Keratinocyte (primary cell): Measurements from ENCODE around the gene VEZF1. TPM values are rescaled to one million over a fixed set of nuclear protein-coding genes. Genes with fewer than 3 reads are reported as not detected.
A peak's percentile ranks its signal among the peaks of the same experiment; 100 is the strongest.

Source experiments
- DNase-seq: peaks from one replicate; pipeline ENCODE4 v3.0.0-alpha.2; 2011; ENCODE audit warnings: low read depth, missing footprints, low spot score
- FAIRE-seq: peaks from 2 replicates; lab custom pipeline; 2011; peaks lifted over from hg19 to GRCh38; lab: Jason Lieb, UNC
- H2AFZ ChIP-seq: 2 replicates; pipeline ENCODE4 v1.6.0; 2012; ENCODE audit warnings: low read length, control low read depth, inconsistent platforms; ENCODE audit not compliant: control insufficient read depth
- H3K27ac ChIP-seq: 2 replicates; pipeline ENCODE4 v1.5.1; 2011; ENCODE audit warnings: low read length; ENCODE audit not compliant: control insufficient read depth, insufficient read depth
- H3K27me3 ChIP-seq: 3 replicates; pipeline ENCODE4 v1.6.0; 2011; ENCODE audit warnings: low read length; ENCODE audit not compliant: control insufficient read depth, insufficient read depth; ENCODE audit errors: extremely low read depth
- H3K36me3 ChIP-seq, 2 experiments: 2 replicates in 1 of 2; 3 replicates in 1 of 2; pipeline ENCODE4 v1.5.1; 2011; ENCODE audit warnings: low read length in 2 of 2, mild to moderate bottlenecking in 1 of 2; ENCODE audit not compliant: control insufficient read depth in 2 of 2, insufficient read depth in 2 of 2; ENCODE audit errors: extremely low read depth in 1 of 2
- H3K4me1 ChIP-seq: 3 replicates; pipeline ENCODE4 v1.5.1; 2011; ENCODE audit warnings: low read length; ENCODE audit not compliant: control insufficient read depth, insufficient read depth; ENCODE audit errors: extremely low read depth
- H3K4me2 ChIP-seq: 3 replicates; pipeline ENCODE4 v1.6.0; 2011; ENCODE audit warnings: low read depth, low read length; ENCODE audit not compliant: control insufficient read depth, insufficient read depth; ENCODE audit errors: extremely low read depth
- H3K4me3 ChIP-seq, 3 experiments: fragments of 200-600 bp in 1 of 3; sonication (generic) in 1 of 3; 2 replicates in 2 of 3; 3 replicates in 1 of 3; pipeline ENCODE4 v1.5.1; 2011 to 2016; ENCODE audit warnings: low read length in 3 of 3, mild to moderate bottlenecking in 3 of 3, control low read depth in 2 of 3, inconsistent platforms in 1 of 3, low read depth in 1 of 3, mixed read lengths in 1 of 3, mixed run types in 1 of 3, moderate library complexity in 1 of 3; ENCODE audit not compliant: control insufficient read depth in 2 of 3, insufficient read depth in 2 of 3; ENCODE audit errors: extremely low read depth in 1 of 3
- H3K79me2 ChIP-seq: 2 replicates; pipeline ENCODE4 v1.6.0; 2012; ENCODE audit warnings: low read length; ENCODE audit not compliant: control insufficient read depth, insufficient read depth
- H3K9ac ChIP-seq: 3 replicates; pipeline ENCODE4 v1.6.0; 2011; ENCODE audit warnings: low read length; ENCODE audit not compliant: control insufficient read depth, insufficient read depth; ENCODE audit errors: extremely low read depth
- H3K9me1 ChIP-seq: 3 replicates; pipeline ENCODE4 v1.6.0; 2011; ENCODE audit warnings: low read length; ENCODE audit not compliant: control insufficient read depth, insufficient read depth; ENCODE audit errors: extremely low read depth
- H3K9me3 ChIP-seq: 2 replicates; pipeline ENCODE4 v1.5.1; 2012; ENCODE audit warnings: low read depth, low read length; ENCODE audit not compliant: control insufficient read depth
- H4K20me1 ChIP-seq: 3 replicates; pipeline ENCODE4 v1.6.0; 2011; ENCODE audit warnings: low read length; ENCODE audit not compliant: control insufficient read depth, insufficient read depth; ENCODE audit errors: extremely low read depth
- EZH2 ChIP-seq: IDR thresholded peaks from one replicate; pipeline ENCODE4 v1.6.1; 2012; ENCODE audit warnings: inconsistent platforms, mild to moderate bottlenecking, low read length, moderate library complexity
- dilution Hi-C: fragments of 300-500 bp; cut with MboI; formaldehyde crosslinking; loops from one replicate; pipeline ENCODE4 v1.7.0; 2020; ENCODE audit warnings: low sequenced_read_pairs; ENCODE audit not compliant: extremely low pct_ligation_motif_present
- polyA plus RNA-seq, 5 experiments: library from polyadenylated mRNA; depleted of rRNA in 3 of 5; stranded (reverse) in 3 of 5; stranded (forward) in 1 of 5; unstranded in 1 of 5; fragments of >200 nt; gene quantifications; 1 replicate in 1 of 5; 2 replicates in 3 of 5; 3 replicates in 1 of 5; pipeline versions ENCODE4 v1.2.1 to v1.2.3, GENCODE V29; 2011 to 2012; ENCODE audit warnings: missing spikeins in 2 of 5, low read depth in 1 of 5, low replicate concordance in 1 of 5
- TF ChIP-seq, protein P1 (sequence below), 3 experiments: IDR thresholded peaks in 1 of 3; conservative IDR thresholded peaks in 1 of 3; optimal IDR thresholded peaks in 1 of 3; 2 replicates in 2 of 3; 3 replicates in 1 of 3; pipeline versions ENCODE3 to v1.5.1; 2011; ENCODE audit warnings: low read length in 3 of 3, mild to moderate bottlenecking in 3 of 3, moderate library complexity in 2 of 3, control low read depth in 1 of 3, inconsistent platforms in 1 of 3; ENCODE audit not compliant: insufficient read depth in 2 of 3; ENCODE audit errors: extremely low read depth in 1 of 3

Gene VEZF1
- polyA plus RNA-seq, 1 donor (not counting 4 experiments of a cell fraction or from before 2014, with no cell fraction given), result 22.8 TPM

DNA sequence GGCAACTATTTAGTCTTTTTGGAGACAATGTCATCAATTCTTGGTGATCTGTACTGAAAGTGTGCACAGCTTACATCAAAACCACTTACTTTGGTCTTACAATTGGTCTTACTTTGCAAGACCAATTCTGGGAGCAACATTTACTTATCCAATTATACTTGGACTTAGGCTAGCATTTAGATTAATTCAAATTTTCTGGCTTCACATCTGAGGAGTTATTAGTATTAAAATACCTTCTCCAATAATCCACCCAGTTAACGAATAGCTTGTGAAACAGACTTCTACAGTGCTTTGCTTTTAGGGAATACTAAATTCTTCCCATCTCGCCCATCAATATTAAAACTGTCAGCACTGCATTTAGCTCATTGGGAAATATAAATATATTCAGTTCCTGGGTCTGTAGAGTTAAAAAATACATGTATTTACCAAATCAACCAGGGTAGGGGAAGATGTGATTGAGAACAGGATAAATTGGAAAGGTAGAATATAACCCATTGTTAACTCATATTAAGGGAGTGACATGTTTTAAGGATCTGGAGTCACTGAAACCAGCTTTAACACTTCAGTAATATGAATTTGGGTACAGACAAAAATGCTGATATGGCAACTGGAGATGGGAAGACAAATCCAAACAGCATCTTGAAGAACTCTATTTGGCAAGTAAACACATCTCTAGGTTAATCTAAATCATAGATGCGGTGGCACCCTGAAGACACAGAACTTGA is 9.2 kb upstream of the VEZF1 start:
- Histone ChIP-seq H3K9ac (no peak overlapping the region), H3K27ac (no peak overlapping the region), H3K4me2 (no peak overlapping the region), H2AFZ (no peak overlapping the region), H3K4me3 (no peak overlapping the region), H4K20me1 (peaks cover 3% of the 10 kb centered on the region), H3K9me1 (no peaks in the 10 kb centered on the region), H3K4me1 (peaks cover under 1% of the 10 kb centered on the region), H3K36me3 (peaks cover 3 to 47% of the 10 kb centered on the region in 2 experiments), H3K27me3 (no peaks in the 10 kb centered on the region), H3K79me2 (peaks cover 11% of the 10 kb centered on the region), H3K9me3 (no peaks in the 10 kb centered on the region)
- dilution Hi-C loops, result no loop called here
- FAIRE-seq (no peak), DNase-seq (no peak)
- TF ChIP-seq EZH2, result no peak
- TF ChIP-seq, protein P1, sequence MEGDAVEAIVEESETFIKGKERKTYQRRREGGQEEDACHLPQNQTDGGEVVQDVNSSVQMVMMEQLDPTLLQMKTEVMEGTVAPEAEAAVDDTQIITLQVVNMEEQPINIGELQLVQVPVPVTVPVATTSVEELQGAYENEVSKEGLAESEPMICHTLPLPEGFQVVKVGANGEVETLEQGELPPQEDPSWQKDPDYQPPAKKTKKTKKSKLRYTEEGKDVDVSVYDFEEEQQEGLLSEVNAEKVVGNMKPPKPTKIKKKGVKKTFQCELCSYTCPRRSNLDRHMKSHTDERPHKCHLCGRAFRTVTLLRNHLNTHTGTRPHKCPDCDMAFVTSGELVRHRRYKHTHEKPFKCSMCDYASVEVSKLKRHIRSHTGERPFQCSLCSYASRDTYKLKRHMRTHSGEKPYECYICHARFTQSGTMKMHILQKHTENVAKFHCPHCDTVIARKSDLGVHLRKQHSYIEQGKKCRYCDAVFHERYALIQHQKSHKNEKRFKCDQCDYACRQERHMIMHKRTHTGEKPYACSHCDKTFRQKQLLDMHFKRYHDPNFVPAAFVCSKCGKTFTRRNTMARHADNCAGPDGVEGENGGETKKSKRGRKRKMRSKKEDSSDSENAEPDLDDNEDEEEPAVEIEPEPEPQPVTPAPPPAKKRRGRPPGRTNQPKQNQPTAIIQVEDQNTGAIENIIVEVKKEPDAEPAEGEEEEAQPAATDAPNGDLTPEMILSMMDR (optimal IDR thresholded peaks at IDR 0.05 in 1 of 3, IDR thresholded peaks at IDR 0.05 in 1 of 3, conservative IDR thresholded peaks at IDR 0.05 in 1 of 3; ENCODE audit: extremely low read depth in 1 of 3, insufficient read depth in 2 of 3, low read length in 3 of 3), result no peak

DNA sequence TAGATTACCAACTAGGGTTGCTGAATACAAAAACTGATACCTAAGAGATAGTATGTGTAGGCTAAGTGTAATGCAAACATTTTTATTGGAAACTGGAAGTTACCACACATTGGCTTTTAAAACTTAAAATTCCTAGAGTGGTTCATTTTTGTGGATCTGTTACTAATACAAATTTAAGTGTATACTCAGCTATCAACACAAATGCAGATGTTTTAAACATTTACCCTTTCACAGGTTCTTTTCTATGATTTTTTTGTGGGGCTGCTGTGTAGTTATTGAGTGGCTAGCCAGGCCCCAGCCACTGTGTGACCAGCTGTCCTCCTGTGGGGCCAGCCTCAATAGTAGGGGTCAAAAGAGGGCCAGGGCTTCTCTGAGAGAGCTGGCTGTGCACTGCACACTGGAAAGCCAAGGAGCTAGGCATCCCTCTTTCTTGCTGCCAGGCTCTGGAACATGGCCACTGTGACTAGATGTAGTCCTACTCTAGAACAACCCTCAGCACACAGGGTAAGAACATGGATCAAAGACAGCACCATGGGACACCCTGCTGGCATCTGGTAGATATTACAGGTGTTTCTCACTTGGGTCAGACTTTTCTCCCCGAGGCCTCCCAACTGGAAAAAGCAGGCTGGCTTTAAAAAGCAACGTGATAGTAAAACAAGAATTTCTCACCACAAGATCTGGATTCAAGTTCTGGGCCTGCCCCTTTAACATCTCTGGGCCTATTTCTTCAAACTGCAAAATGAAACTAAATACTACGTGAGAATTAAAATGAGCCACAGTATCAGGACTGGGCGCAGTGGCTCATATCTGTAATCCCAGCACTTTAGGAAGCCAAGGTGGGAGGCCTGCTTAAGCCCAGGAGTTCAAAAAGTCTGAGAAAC is 7.3 kb upstream of the VEZF1 start:
- H3K4me2 ChIP-seq, result no peak overlapping the region
- H4K20me1 ChIP-seq, result peaks cover under 1% of the 10 kb centered on the region
- no peak overlapping the region for H2AFZ ChIP-seq
- DNase-seq (no peak), FAIRE-seq (peak; percentile 71)
- no peaks in the 10 kb centered on the region for H3K4me1 ChIP-seq
- no peaks in the 10 kb centered on the region for H3K9me3 ChIP-seq
- dilution Hi-C loops, result no loop called here
- H3K9ac ChIP-seq, result no peak overlapping the region
- no peaks in the 10 kb centered on the region for H3K27me3 ChIP-seq
- TF ChIP-seq, protein P1 (optimal IDR thresholded peaks at IDR 0.05 in 1 of 3, IDR thresholded peaks at IDR 0.05 in 1 of 3, conservative IDR thresholded peaks at IDR 0.05 in 1 of 3; ENCODE audit: extremely low read depth in 1 of 3, insufficient read depth in 2 of 3, low read length in 3 of 3), result peak; percentile 73 to 86 (median 78)
- no peak for TF ChIP-seq EZH2
- H3K4me3 ChIP-seq, result no peak overlapping the region
- H3K79me2 ChIP-seq, result peaks cover 6% of the 10 kb centered on the region
- H3K27ac ChIP-seq, result no peak overlapping the region
- no peaks in the 10 kb centered on the region for H3K9me1 ChIP-seq
- H3K36me3 ChIP-seq, result peaks cover 3 to 31% of the 10 kb centered on the region in 2 experiments
